Measurements from ENCODE around the gene P2RX4.

DNA sequence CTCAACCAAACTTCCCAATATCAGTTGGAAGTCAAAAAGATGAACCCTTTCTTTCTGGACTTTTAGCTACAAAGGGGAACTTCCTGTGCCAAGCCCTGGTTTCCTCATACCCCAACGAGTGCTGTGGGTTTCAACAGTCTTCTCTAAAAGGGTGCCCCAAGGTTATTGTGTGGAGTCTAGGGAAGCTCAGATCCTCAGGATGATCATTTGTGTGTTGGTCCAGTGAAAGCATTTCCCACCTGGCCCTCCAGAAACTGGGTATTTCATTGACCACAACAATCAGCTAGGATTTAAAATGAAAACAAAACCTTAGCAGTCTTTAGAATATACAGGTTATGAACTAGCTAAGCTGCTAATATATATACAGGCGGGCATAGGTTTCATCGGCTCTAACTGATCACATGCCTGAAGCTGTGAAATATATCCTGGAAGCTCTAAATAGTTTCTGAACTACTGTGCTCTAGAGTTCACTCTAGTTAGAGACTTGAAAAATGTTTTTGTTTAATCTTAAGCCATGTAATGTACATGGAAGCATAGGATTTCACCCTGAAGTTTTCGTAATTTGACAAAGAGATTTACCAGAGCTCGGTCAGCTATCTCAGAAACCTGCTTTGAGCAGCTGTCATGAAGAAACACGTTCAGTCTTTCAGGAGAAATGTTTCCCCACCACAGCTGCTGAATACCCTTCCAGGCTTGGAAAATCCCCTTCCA is 29.6 kb downstream of the P2RX4 start:
- TF ChIP-seq, protein P1, sequence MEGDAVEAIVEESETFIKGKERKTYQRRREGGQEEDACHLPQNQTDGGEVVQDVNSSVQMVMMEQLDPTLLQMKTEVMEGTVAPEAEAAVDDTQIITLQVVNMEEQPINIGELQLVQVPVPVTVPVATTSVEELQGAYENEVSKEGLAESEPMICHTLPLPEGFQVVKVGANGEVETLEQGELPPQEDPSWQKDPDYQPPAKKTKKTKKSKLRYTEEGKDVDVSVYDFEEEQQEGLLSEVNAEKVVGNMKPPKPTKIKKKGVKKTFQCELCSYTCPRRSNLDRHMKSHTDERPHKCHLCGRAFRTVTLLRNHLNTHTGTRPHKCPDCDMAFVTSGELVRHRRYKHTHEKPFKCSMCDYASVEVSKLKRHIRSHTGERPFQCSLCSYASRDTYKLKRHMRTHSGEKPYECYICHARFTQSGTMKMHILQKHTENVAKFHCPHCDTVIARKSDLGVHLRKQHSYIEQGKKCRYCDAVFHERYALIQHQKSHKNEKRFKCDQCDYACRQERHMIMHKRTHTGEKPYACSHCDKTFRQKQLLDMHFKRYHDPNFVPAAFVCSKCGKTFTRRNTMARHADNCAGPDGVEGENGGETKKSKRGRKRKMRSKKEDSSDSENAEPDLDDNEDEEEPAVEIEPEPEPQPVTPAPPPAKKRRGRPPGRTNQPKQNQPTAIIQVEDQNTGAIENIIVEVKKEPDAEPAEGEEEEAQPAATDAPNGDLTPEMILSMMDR (IDR thresholded peaks at IDR 0.05; ENCODE audit: low read length) = no peak
- no peak for TF ChIP-seq EZH2phosphoT487 (IDR thresholded peaks at IDR 0.05; ENCODE audit: low read length)
